GM12873 (cell line): ENCODE data around the gene TFPI2.

Experiments used
- CTCF ChIP-seq: IDR thresholded peaks from 2 replicates; pipeline ENCODE4 v1.5.1; 2012; ENCODE audit warnings: low read depth, mild to moderate bottlenecking, moderate library complexity, low read length, control low read depth; ENCODE audit not compliant: insufficient read depth; ENCODE audit errors: missing control alignments

Gene TFPI2, protein sequence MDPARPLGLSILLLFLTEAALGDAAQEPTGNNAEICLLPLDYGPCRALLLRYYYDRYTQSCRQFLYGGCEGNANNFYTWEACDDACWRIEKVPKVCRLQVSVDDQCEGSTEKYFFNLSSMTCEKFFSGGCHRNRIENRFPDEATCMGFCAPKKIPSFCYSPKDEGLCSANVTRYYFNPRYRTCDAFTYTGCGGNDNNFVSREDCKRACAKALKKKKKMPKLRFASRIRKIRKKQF

DNA sequence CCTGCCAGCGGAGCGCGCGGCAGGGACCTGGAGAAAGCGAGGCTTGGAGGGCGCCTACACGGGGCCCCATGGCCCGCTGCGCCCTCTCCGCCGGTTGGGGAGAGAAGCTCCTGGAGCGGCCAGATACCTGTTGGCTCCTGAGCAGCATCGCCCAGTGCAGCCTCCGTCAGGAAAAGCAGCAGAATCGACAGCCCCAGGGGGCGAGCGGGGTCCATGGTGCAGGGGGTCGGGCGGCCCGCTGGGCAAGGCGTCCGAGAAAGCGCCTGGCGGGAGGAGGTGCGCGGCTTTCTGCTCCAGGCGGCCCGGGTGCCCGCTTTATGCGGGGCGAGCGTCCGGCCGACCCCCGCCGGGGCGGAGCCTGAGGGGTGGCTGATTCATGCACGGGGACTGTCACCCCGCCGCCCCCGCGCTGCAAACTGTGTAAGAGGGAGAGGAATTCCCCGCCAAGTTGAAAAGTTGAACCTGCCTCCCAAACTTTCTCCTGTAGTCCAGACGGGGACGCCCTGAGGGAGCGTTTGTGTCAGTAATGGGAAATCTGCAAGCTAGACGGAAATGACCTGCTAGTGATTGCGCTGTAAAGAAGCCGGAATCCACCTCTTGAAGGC lies at the start of gene TFPI2:
TFPI2 (minus strand) TSS at position 290 of the 605 bp plus-strand sequence; CDS start at position 215, 75 bp downstream.
- no peak for TF ChIP-seq CTCF

DNA sequence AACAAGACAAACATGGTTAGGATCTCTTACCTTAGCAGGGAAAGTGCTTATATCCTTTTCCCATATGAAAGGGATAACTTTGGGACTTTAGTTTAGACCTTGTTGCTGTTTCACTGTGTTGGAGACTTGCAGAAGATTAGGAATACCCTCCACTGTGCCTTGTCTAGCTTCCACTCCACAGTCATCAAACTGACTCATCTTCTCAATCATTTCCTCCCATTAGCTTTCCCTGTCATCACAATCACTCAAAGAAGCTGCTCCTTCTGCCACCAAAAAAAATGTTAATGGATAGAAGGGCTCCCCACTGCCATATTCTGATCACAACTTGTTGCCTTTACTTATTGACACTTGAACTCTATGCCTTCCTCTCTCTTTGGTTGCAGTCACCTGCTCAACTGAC lies 47.7 kb upstream of the TFPI2 start:
- no peak for TF ChIP-seq CTCF

- no peak for TF ChIP-seq CTCF
Observed at GRCh38 chr7:93937818-93938217, 47.3 kb upstream of the TFPI2 start.

DNA sequence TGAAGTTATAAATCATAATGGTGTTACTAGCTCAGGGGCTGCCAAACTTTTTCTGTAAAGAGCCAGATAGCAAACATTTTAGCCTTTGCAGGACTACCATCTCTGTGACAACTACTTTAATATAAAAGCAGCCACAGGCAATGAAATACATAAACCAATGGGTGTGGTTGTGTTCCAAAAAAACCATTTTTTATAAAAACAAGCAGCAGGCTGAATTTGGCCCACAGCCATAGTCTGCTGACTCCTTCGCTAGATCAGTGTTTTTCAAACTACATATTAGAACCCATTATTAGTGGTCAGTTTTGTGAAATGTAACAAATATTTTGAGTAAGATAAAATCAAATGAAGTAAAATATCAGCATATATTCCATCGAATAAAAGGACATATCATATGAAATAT lies 44.5 kb upstream of the TFPI2 start:
- no peak for TF ChIP-seq CTCF

- TF ChIP-seq CTCF, result no peak
Observed at GRCh38 chr7:93933156-93933555, 42.6 kb upstream of the TFPI2 start.

DNA sequence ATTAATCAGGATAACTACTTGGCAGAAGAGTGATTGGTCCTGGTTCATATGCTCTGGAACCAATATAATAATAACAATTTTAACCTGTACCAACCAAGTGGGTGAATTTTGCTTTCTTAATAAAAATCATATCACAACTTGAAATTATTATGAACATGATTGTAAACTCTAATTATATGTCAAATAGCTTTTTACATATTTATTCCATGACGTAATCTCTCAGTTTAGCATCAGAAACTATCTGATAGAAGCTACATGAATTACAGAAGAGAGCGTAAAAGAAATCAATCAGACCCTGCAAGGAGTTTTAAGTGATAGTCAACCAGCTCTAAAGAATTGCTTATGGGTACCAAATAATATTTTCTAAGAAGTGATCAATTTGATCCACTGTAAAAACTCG lies 41.1 kb upstream of the TFPI2 start:
- TF ChIP-seq CTCF, result no peak

- TF ChIP-seq CTCF, result no peak
Observed at GRCh38 chr7:93927585-93927984, 37.0 kb upstream of the TFPI2 start.
